BJ (cell line): ENCODE results near the gene KLHL42. TPM values are rescaled to one million over a fixed set of nuclear protein-coding genes. Genes with fewer than 3 reads are reported as not detected.

Experiments
- CTCF ChIA-PET: fragments of 350-600 bp; formaldehyde crosslinking; extraction: SDS; loops from one replicate; lab custom pipeline; 2021; ENCODE audit warnings: antibody characterized with exemption, inconsistent platforms; lab: Yijun Ruan, JAX
- POLR2A ChIA-PET: fragments of 300-600 bp; sonication (Branson Sonifier 250); formaldehyde crosslinking; extraction: SDS; loops from one replicate; lab custom pipeline; 2021; ENCODE audit warnings: antibody characterized with exemption; lab: Charles Lee
- DNase-seq: peaks from one replicate; pipeline ENCODE4 v3.0.0-alpha.2; 2011; ENCODE audit warnings: low read depth
- H3K27me3 ChIP-seq: 2 replicates; pipeline ENCODE4 v1.6.0; 2011; ENCODE audit warnings: low read length; ENCODE audit not compliant: control insufficient read depth, insufficient read depth
- H3K36me3 ChIP-seq: 2 replicates; pipeline ENCODE4 v1.5.1; 2011; ENCODE audit warnings: low read length; ENCODE audit not compliant: control insufficient read depth, insufficient read depth
- H3K4me3 ChIP-seq: 2 replicates; pipeline ENCODE4 v1.5.1; 2011; ENCODE audit warnings: low read depth, mild to moderate bottlenecking, control low read depth, low read length
- CTCF ChIP-seq: IDR thresholded peaks from 2 replicates; pipeline ENCODE4 v1.5.1; 2011; ENCODE audit warnings: low read depth, mild to moderate bottlenecking, control low read depth, inconsistent platforms, low read length, moderate library complexity; ENCODE audit not compliant: insufficient read depth
- polyA plus RNA-seq: library from polyadenylated mRNA; depleted of rRNA; stranded (reverse); fragments of >200 nt; gene quantifications from 2 replicates; pipeline ENCODE4 v1.2.3, GENCODE V29; 2011

KLHL42 gene
- polyA plus RNA-seq, 1 experiment: 23.6 TPM

- POLR2A ChIA-PET: no interaction called here
- DNase-seq: no peak
- no peaks in the 10 kb centered on the region for H3K36me3 ChIP-seq
- TF ChIP-seq CTCF: no peak
- H3K4me3 ChIP-seq: no peak overlapping the region
- CTCF ChIA-PET: interaction anchor here (0.7 to 1.4 kb wide), 3 partner anchors 11 to 105 kb away, joined by 3 read pairs; no protein-coding TSS in a partner anchor
- H3K27me3 ChIP-seq: no peaks in the 10 kb centered on the region
Observed at GRCh38 chr12:27838543-27839185, 58.6 kb downstream of the KLHL42 start.

- POLR2A ChIA-PET: no interaction called here
Observed at GRCh38 chr12:27840229-27840999, 60.4 kb downstream of the KLHL42 start.

GRCh38 chr12:27841392-27841882 is 61.4 kb downstream of the KLHL42 start:
- TF ChIP-seq CTCF: no peak
- POLR2A ChIA-PET: no interaction called here
- H3K4me3 ChIP-seq: no peak overlapping the region
- DNase-seq: no peak
- H3K36me3 ChIP-seq: no peaks in the 10 kb centered on the region
- CTCF ChIA-PET: no interaction called here
- peaks cover 5% of the 10 kb centered on the region for H3K27me3 ChIP-seq

More at GRCh38 chr12:27840229-27840999, 60.4 kb downstream of the KLHL42 start:
- CTCF ChIA-PET: interaction anchor here (1.0 to 1.8 kb wide), 6 partner anchors 8 to 107 kb away, joined by 3 to 13 read pairs (median 4); no protein-coding TSS in a partner anchor
- no peak for DNase-seq
- Histone ChIP-seq H3K36me3 (no peaks in the 10 kb centered on the region), H3K4me3 (no peak overlapping the region), H3K27me3 (peaks cover 5% of the 10 kb centered on the region)
- TF ChIP-seq CTCF: peak; percentile 50

- Histone ChIP-seq H3K27me3 (peaks cover 9% of the 10 kb centered on the region), H3K36me3 (no peaks in the 10 kb centered on the region), H3K4me3 (no peak overlapping the region)
- ChIA-PET CTCF (interaction anchor here (2.1 kb wide), 1 partner anchor 97 kb away, joined by 6 read pairs; no protein-coding TSS in a partner anchor), POLR2A (no interaction called here)
- no peak for TF ChIP-seq CTCF
- DNase-seq: no peak
Observed at GRCh38 chr12:27843714-27844245, 63.7 kb downstream of the KLHL42 start.
